ENCODE results near the gene B4GALNT1. TPM values are rescaled to one million over a fixed set of nuclear protein-coding genes. Genes with fewer than 3 reads are reported as not detected.

B4GALNT1 gene
- total and polyA plus RNA-seq, 2 of the 13 experiments (the other 11 are each of a cell fraction or from before 2014, with no cell fraction given): 4.5 to 5.4 TPM

GRCh38 chr12:57576613-57577160, 56.3 kb downstream of the B4GALNT1 start:
- 20% methylated on average over 9 of the region's 9 CpGs for WGBS (ENCODE audit: low lambda C conversion rate)
- Histone ChIP-seq H3K4me3 (replicated peaks in 1 of 3; ENCODE audit: insufficient read depth in 1 of 3, low read depth in 2 of 3, low read length in 3 of 3) (peak overlapping the region; percentile 33 to 66 (median 36); a peak in 5 of 6 replicates), H2AFZ (ENCODE audit: low read length) (no peak overlapping the region), H3K9me3 (ENCODE audit: low read length) (no peaks in the 10 kb centered on the region), H3K27ac (ENCODE audit: extremely low read length, insufficient read depth, low read length) (peak overlapping the region; percentile 99), H3K4me1 (ENCODE audit: insufficient read depth, low read length) (peaks cover 78% of the 10 kb centered on the region), H3K36me3 (replicated peaks in 1 of 2; ENCODE audit: control insufficient read depth in 1 of 2, insufficient read depth in 2 of 2, low read length in 2 of 2) (peaks cover 0 to 7% of the 10 kb centered on the region in 2 experiments; a peak in 2 of 5 replicates), H3K9ac (ENCODE audit: insufficient read depth, low read depth, low read length) (peak overlapping the region; percentile 72), H3K4me2 (ENCODE audit: low read depth, low read length) (peak overlapping the region; percentile 90), H4K20me1 (ENCODE audit: insufficient read depth, low read length) (no peaks in the 10 kb centered on the region), H3K27me3 (ENCODE audit: control insufficient read depth in 1 of 2, insufficient read depth in 2 of 2, low read length in 2 of 2) (no peaks in the 10 kb centered on the region), H3K79me2 (ENCODE audit: insufficient read depth, low read length) (peaks cover 10% of the 10 kb centered on the region)
- in situ Hi-C loops (cut with HindIII; ENCODE audit: extremely low pct_ligation_motif_present, low pct_unique_long_range_greater_than_20kb): no loop called here
- TSS peak; percentile 73 for BruUV-seq (replicated peaks)
- no peak for FAIRE-seq
- POLR2A ChIA-PET: interaction anchor here (0.8 to 4.4 kb wide), 22 partner anchors 11 to 168 kb away, joined by 3 to 40 read pairs (median 5); partner anchors contain the start of genes ARHGEF25, B4GALNT1, DCTN2 and DDIT3
- DNase-seq (ENCODE audit: low spot score): peak; percentile 88
- CTCF ChIA-PET (ENCODE audit: low intra/inter-chr PET ratio, low total read pairs): no interaction called here
- ATAC-seq: peak; percentile 55
- intact Hi-C loops (cut with micrococcal nuclease; ENCODE audit: unreplicated experiment): loop anchor here (1.0 kb wide), 1 partner anchor 30 kb away; no protein-coding TSS in a partner anchor
- TF ChIP-seq IKZF1 (IDR thresholded peaks at IDR 0.05) (no peak), ELF4 (CRISPR knock-in tag; IDR thresholded peaks at IDR 0.05; ENCODE audit: borderline replicate concordance) (no peak), MTF1 (CRISPR knock-in tag; IDR thresholded peaks at IDR 0.05) (no peak), RFXAP (CRISPR knock-in tag; IDR thresholded peaks at IDR 0.05; ENCODE audit: borderline replicate concordance) (no peak), POLR2G (IDR thresholded peaks at IDR 0.05; ENCODE audit: low read depth, low read length) (no peak), SUZ12 (IDR thresholded peaks at IDR 0.05; ENCODE audit: low read depth, low read length) (no peak), HDAC1 (CRISPR knock-in tag; IDR thresholded peaks at IDR 0.05) (no peak), ZNF460 (CRISPR knock-in tag; IDR thresholded peaks at IDR 0.05; ENCODE audit: borderline replicate concordance) (no peak), ATF3 (CRISPR knock-in tag; IDR thresholded peaks at IDR 0.05) (peak; percentile 89), FOXC1 (CRISPR knock-in tag; IDR thresholded peaks at IDR 0.05; ENCODE audit: borderline replicate concordance) (no peak), ELK4 (CRISPR knock-in tag; IDR thresholded peaks at IDR 0.05; ENCODE audit: borderline replicate concordance) (no peak), ELF1 (CRISPR knock-in tag; IDR thresholded peaks at IDR 0.05) (0 out of 2 replicates have a peak, but pooled peaks have one; percentile 17), SALL2 (CRISPR knock-in tag; IDR thresholded peaks at IDR 0.05) (no peak), MTA1 (CRISPR knock-in tag; IDR thresholded peaks at IDR 0.05; ENCODE audit: borderline replicate concordance) (no peak), ZBTB44 (CRISPR knock-in tag; IDR thresholded peaks at IDR 0.05) (no peak), ZNF570 (CRISPR knock-in tag; IDR thresholded peaks at IDR 0.05; ENCODE audit: borderline replicate concordance) (no peak), ZNF713 (CRISPR knock-in tag; IDR thresholded peaks at IDR 0.05) (no peak), ASH2L (IDR thresholded peaks at IDR 0.05; ENCODE audit: insufficient read length, low read depth, low read length) (peak; percentile 3)
